GM10266 (cell line): Measurements from ENCODE around the gene LDLRAD2.
A peak's percentile ranks its signal among the peaks of the same experiment; 100 is the strongest.

ENCODE experiments used
- DNase-seq: peaks from one replicate; pipeline ENCODE4 v3.0.0; 2012; ENCODE audit errors: extremely low spot score
- TF ChIP-seq, protein P1 (sequence below): IDR thresholded peaks from 2 replicates; pipeline ENCODE4 v1.5.1; 2012; ENCODE audit warnings: mild to moderate bottlenecking, low read depth; ENCODE audit not compliant: control insufficient read depth, insufficient read depth; ENCODE audit errors: missing control alignments

LDLRAD2 gene

DNA sequence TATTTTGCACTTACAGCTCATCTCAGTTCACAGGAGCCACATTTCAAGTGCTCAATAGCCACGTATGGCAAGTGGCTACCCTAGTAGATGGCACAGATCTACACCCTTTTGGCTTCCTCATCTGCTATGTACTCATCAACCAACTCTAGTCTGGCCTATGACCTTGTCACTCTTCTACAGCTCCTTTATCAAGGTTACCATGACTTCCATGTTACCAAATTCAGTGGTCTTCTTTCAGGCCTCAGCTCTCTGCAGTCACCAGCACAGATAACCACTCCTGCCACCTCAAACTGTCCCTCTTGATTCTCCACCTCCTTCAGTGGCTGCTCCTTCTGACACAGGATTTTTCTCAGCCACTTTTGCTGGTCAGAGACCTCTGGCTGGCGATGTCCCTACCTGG lies 17.4 kb upstream of the LDLRAD2 start:
- TF ChIP-seq, protein P1, sequence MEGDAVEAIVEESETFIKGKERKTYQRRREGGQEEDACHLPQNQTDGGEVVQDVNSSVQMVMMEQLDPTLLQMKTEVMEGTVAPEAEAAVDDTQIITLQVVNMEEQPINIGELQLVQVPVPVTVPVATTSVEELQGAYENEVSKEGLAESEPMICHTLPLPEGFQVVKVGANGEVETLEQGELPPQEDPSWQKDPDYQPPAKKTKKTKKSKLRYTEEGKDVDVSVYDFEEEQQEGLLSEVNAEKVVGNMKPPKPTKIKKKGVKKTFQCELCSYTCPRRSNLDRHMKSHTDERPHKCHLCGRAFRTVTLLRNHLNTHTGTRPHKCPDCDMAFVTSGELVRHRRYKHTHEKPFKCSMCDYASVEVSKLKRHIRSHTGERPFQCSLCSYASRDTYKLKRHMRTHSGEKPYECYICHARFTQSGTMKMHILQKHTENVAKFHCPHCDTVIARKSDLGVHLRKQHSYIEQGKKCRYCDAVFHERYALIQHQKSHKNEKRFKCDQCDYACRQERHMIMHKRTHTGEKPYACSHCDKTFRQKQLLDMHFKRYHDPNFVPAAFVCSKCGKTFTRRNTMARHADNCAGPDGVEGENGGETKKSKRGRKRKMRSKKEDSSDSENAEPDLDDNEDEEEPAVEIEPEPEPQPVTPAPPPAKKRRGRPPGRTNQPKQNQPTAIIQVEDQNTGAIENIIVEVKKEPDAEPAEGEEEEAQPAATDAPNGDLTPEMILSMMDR: no peak
- no peak for DNase-seq

DNA sequence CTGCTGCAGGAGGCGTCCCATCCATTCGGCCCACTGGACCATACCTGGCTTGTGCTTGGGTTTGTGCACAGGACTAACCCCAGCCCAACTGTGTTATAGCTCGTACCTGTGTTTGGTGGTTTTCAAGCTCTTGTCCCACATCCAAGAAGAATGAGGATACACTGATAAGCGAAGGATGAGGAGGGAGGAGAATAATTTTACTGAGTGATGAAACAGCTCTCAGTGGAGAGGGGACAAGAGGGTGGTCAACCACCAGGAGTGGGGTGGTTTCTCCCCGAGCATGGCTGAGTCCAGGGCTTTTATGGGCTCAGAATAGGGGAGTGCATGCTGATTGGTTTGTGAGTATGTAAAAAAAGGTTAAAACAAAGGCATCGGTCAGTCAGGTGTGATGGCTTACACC lies 17.0 kb upstream of the LDLRAD2 start:
- TF ChIP-seq, protein P1: no peak
- DNase-seq: no peak

DNA sequence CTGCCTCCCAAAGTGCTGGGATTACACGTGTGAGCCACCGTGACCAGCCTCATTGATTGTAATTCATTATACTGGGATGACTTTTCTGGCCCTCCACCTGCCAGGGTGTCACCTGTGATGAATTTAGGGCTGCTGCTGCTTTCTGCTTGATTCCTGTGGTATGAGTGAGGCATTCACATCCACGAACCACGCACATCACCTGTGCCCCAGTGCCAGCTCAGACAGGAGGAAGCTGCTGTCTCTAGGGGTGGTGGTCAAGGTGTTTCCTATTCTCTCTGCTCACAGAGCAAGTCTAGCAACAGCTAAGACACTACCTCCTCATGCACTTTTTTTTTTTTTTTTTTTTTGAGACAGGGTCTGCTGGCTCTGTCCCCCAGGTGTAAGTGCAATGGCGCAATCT lies 12.3 kb upstream of the LDLRAD2 start:
- TF ChIP-seq, protein P1: no peak
- DNase-seq: no peak

DNA sequence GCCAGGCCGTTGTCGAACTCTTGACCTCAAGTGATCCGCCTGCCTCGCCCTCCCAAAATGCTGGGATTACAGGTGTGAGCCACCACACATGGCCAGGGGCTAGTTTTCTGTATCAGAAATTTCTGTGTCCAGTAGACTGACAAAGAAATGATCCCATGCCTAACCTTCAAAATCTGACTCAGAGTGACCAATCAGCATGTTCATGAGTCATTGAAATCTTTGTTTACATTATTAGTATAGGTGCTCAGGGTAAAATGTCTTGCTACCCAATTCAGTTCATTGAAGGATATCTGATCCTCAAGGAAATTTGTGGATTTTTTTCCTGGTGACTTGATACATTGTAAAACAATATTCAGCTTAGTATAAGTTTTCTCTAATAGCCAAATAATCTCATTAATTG lies 11.0 kb upstream of the LDLRAD2 start:
- TF ChIP-seq, protein P1: no peak
- DNase-seq: no peak

DNA sequence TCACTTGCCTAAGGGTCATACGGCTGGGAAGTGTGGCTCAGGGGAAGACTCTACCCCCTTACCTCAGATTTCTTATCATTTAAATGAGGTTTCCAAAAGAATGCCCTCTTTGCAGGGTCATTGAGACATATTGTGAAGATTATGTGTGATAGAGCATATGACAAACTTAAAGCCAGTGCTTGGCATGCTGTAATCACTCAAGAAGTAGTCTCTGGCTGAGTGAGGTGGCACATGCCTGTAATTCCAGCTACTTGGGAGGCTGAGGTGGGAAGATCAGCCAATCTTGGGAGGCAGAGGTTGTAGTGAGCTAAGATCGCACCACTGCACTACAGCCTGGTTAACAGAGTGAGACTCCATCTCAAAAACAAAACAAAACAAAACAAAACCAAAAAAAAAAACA lies 7.5 kb upstream of the LDLRAD2 start:
- TF ChIP-seq, protein P1: no peak
- DNase-seq: no peak

DNA sequence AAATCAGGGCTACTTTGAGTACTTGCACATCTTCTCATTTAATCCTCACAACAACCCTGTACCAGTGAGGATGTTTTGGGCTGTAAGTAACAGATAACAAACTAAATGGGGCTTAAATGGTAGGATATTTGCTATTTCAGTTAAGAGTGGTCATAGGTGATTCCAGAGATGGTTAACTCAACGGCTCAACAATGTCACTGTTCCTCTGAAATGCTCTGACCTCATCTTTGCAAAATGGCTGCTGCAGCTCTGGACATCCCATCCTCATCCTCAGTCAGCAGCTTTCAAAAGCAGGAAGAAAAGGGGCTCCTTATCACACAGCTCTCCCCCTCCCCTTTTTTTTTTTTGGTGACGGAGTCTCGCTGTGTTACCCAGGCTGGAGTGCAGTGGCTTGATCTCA lies 1.5 kb downstream of the LDLRAD2 start:
- TF ChIP-seq, protein P1: no peak
- no peak for DNase-seq

DNA sequence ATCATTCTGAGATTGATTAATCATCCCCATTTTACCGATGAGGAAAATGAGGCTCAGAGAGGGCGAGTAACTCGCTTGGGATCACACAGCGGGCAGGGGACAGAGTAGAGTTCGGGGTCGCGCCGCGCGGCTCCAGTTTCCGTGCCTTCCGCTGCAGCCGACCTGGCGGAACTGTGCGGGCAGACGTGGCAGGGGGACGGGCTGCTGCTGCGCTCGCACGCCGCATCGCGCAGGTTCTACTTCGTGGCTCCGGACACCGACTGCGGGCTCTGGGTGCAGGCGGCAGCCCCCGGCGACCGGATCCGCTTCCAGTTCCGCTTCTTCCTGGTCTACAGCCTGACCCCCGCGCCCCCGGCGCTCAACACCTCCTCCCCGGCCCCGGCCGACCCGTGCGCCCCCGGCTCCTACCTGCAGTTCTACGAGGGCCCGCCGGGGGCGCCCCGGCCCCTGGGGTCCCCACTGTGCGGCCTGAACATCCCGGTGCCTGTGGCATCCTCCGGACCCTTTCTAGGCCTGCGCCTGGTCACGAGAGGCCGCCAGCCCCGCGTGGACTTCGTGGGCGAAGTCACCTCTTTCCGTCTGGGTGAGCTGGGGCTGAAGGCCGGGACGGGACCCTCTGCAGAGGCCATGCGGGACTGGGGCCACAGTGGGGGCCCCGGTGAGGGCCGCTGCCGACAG lies 2.3 kb downstream of the LDLRAD2 start:
- DNase-seq: peak; percentile 79
- TF ChIP-seq, protein P1: peak; percentile 37
